ENCODE data around the gene HSD11B2. TPM values are rescaled to one million over a fixed set of nuclear protein-coding genes. Genes with fewer than 3 reads are reported as not detected.

Gene HSD11B2
- total RNA-seq, 2 experiments from 2014 or later = not detected

Small RNAs within 50 kb of the gene (small RNA-seq; reads per million reads assigned to genes)
- not detected for gene RNU1-123P

Other genes starting within 250 kb of the HSD11B2 start
- 18.0 and 22.9 TPM in 2 replicates for gene MATCAP1, start 247.2 kb upstream of the HSD11B2 start, total RNA-seq (2014; rRNA removed; shearing (Covaris generic))
- gene MATCAP1, start 247.2 kb upstream of the HSD11B2 start, total RNA-seq (2022) = 39.6 and 42.3 TPM in 2 replicates
- gene EXOC3L1, start 241.0 kb upstream of the HSD11B2 start, total RNA-seq (2014; rRNA removed; shearing (Covaris generic)) = not detected in 2 replicates
- gene EXOC3L1, start 241.0 kb upstream of the HSD11B2 start, total RNA-seq (2022) = not detected in 2 replicates
- 139 and 157 TPM in 2 replicates for gene E2F4, start 239.0 kb upstream of the HSD11B2 start, total RNA-seq (2014; rRNA removed; shearing (Covaris generic))
- gene E2F4, start 239.0 kb upstream of the HSD11B2 start, total RNA-seq (2022) = 108 and 124 TPM in 2 replicates
- 7.7 and 7.8 TPM in 2 replicates for gene ELMO3, start 232.0 kb upstream of the HSD11B2 start, total RNA-seq (2014; rRNA removed; shearing (Covaris generic))
- gene ELMO3, start 232.0 kb upstream of the HSD11B2 start, total RNA-seq (2022) = 7.6 and 9.0 TPM in 2 replicates
- 19.9 and 36.7 TPM in 2 replicates for gene TMEM208, start 204.0 kb upstream of the HSD11B2 start, total RNA-seq (2014; rRNA removed; shearing (Covaris generic))
- 22.5 and 26.4 TPM in 2 replicates for gene TMEM208, start 204.0 kb upstream of the HSD11B2 start, total RNA-seq (2022)
- gene FHOD1, start 183.6 kb upstream of the HSD11B2 start, total RNA-seq (2014; rRNA removed; shearing (Covaris generic)) = 16.0 and 16.5 TPM in 2 replicates
- gene FHOD1, start 183.6 kb upstream of the HSD11B2 start, total RNA-seq (2022) = 44.1 and 55.0 TPM in 2 replicates
- gene SLC9A5, start 182.1 kb upstream of the HSD11B2 start, total RNA-seq (2014; rRNA removed; shearing (Covaris generic)) = 0.36 and 2.7 TPM in 2 replicates
- gene SLC9A5, start 182.1 kb upstream of the HSD11B2 start, total RNA-seq (2022) = 3.6 and 4.2 TPM in 2 replicates
- gene PLEKHG4, start 151.6 kb upstream of the HSD11B2 start, total RNA-seq (2014; rRNA removed; shearing (Covaris generic)) = not detected in 2 replicates
- 0.51 and 1.3 TPM in 2 replicates for gene PLEKHG4, start 151.6 kb upstream of the HSD11B2 start, total RNA-seq (2022)
- not detected in 2 replicates for gene KCTD19, start 104.4 kb upstream of the HSD11B2 start, total RNA-seq (2014; rRNA removed; shearing (Covaris generic))
- 0.17 and 1.4 TPM in 2 replicates for gene KCTD19, start 104.4 kb upstream of the HSD11B2 start, total RNA-seq (2022)
- gene LRRC36, start 104.3 kb upstream of the HSD11B2 start, total RNA-seq (2014; rRNA removed; shearing (Covaris generic)) = not detected in 2 replicates
- gene LRRC36, start 104.3 kb upstream of the HSD11B2 start, total RNA-seq (2022) = not detected in 2 replicates
- not detected in 2 replicates for gene TPPP3, start 37.6 kb upstream of the HSD11B2 start, total RNA-seq (2014; rRNA removed; shearing (Covaris generic))
- gene TPPP3, start 37.6 kb upstream of the HSD11B2 start, total RNA-seq (2022) = not detected in 2 replicates
- not detected in 2 replicates for gene ZDHHC1, start 14.6 kb upstream of the HSD11B2 start, total RNA-seq (2014; rRNA removed; shearing (Covaris generic))
- not detected in 2 replicates for gene ZDHHC1, start 14.6 kb upstream of the HSD11B2 start, total RNA-seq (2022)
- gene ATP6V0D1, start 50.0 kb downstream of the HSD11B2 start, total RNA-seq (2014; rRNA removed; shearing (Covaris generic)) = 13.5 and 24.4 TPM in 2 replicates
- 34.0 and 38.0 TPM in 2 replicates for gene ATP6V0D1, start 50.0 kb downstream of the HSD11B2 start, total RNA-seq (2022)
- not detected in 2 replicates for gene AGRP, start 52.4 kb downstream of the HSD11B2 start, total RNA-seq (2014; rRNA removed; shearing (Covaris generic))
- 0.52 TPM in 1 of 2 replicates, not detected in the other for gene AGRP, start 52.4 kb downstream of the HSD11B2 start, total RNA-seq (2022)
- 8.9 and 9.7 TPM in 2 replicates for gene RIPOR1, start 97.7 kb downstream of the HSD11B2 start, total RNA-seq (2014; rRNA removed; shearing (Covaris generic))
- gene RIPOR1, start 97.7 kb downstream of the HSD11B2 start, total RNA-seq (2022) = 26.4 and 40.2 TPM in 2 replicates
- 70.6 and 72.1 TPM in 2 replicates for gene CTCF, start 131.4 kb downstream of the HSD11B2 start, total RNA-seq (2014; rRNA removed; shearing (Covaris generic))
- 83.5 and 93.3 TPM in 2 replicates for gene CTCF, start 131.4 kb downstream of the HSD11B2 start, total RNA-seq (2022)
- 98.0 and 114 TPM in 2 replicates for gene CARMIL2, start 214.0 kb downstream of the HSD11B2 start, total RNA-seq (2014; rRNA removed; shearing (Covaris generic))
- 200 and 202 TPM in 2 replicates for gene CARMIL2, start 214.0 kb downstream of the HSD11B2 start, total RNA-seq (2022)
- gene ACD, start 229.1 kb downstream of the HSD11B2 start, total RNA-seq (2014; rRNA removed; shearing (Covaris generic)) = 33.7 and 41.7 TPM in 2 replicates
- 45.4 and 50.2 TPM in 2 replicates for gene ACD, start 229.1 kb downstream of the HSD11B2 start, total RNA-seq (2022)
- gene PARD6A, start 229.8 kb downstream of the HSD11B2 start, total RNA-seq (2014; rRNA removed; shearing (Covaris generic)) = 12.3 and 23.3 TPM in 2 replicates
- gene PARD6A, start 229.8 kb downstream of the HSD11B2 start, total RNA-seq (2022) = 10.5 and 14.0 TPM in 2 replicates
- gene ENKD1, start 235.6 kb downstream of the HSD11B2 start, total RNA-seq (2014; rRNA removed; shearing (Covaris generic)) = 15.7 and 18.3 TPM in 2 replicates
- gene ENKD1, start 235.6 kb downstream of the HSD11B2 start, total RNA-seq (2022) = 8.1 and 8.4 TPM in 2 replicates
- 4.7 and 8.5 TPM in 2 replicates for gene C16orf86, start 235.7 kb downstream of the HSD11B2 start, total RNA-seq (2014; rRNA removed; shearing (Covaris generic))
- 6.8 and 7.8 TPM in 2 replicates for gene C16orf86, start 235.7 kb downstream of the HSD11B2 start, total RNA-seq (2022)

Data from OCI-LY7 (cell line).